ENCODE measurements around the gene COG4.

- no peak for TF ChIP-seq CTCF (conservative IDR thresholded peaks at IDR 0.05; ENCODE audit: low read depth in 2 of 2)
- peak; percentile 80 for TF ChIP-seq POLR2AphosphoS5 (IDR thresholded peaks at IDR 0.05; ENCODE audit: low read depth)
- TF ChIP-seq EZH2 (IDR thresholded peaks at IDR 0.05; ENCODE audit: low read depth, unreplicated experiment) = no peak
- TF ChIP-seq NANOG (IDR thresholded peaks at IDR 0.05; ENCODE audit: borderline replicate concordance) = no peak
- TF ChIP-seq EZH2phosphoT487 (IDR thresholded peaks at IDR 0.05; ENCODE audit: unreplicated experiment) = no peak
- no peak for TF ChIP-seq CREB1 (CRISPR knock-in tag; IDR thresholded peaks at IDR 0.05; ENCODE audit: low read depth)
- no peak for TF ChIP-seq JUNB (IDR thresholded peaks at IDR 0.05; ENCODE audit: unreplicated experiment)
- TF ChIP-seq ZNF331 (CRISPR knock-in tag; IDR thresholded peaks at IDR 0.05; ENCODE audit: low read depth) = no peak
Observed at GRCh38 chr16:70523076-70523742, at the start of gene COG4.
